Esophagus squamous epithelium (tissue), 4 donors: ENCODE results near the gene NUDT3.
"Not testable (repeated sequence)": the region's sequence is repeated elsewhere in the genome, so short reads cannot be mapped to it uniquely, and the experiment has no call there.

Experiments
- POLR2A ChIP-seq, 4 donors: fragments of 450-650 bp; IDR thresholded peaks; one replicate each; pipeline ENCODE4 v1.6.1; 2017; ENCODE audit warnings: antibody characterized with exemption in 4 of 4, mild to moderate bottlenecking in 4 of 4, moderate library complexity in 3 of 4
- TF ChIP-seq, protein P1 (sequence below), 6 experiments: fragments of 450-650 bp in 4 of 6; fragments of 200-600 bp in 2 of 6; sonication (generic) in 2 of 6; IDR thresholded peaks; one replicate each; pipeline ENCODE4 v1.5.1; 2016 to 2019; ENCODE audit warnings: antibody characterized with exemption in 6 of 6, mild to moderate bottlenecking in 4 of 6, moderate library complexity in 4 of 6

DNA sequence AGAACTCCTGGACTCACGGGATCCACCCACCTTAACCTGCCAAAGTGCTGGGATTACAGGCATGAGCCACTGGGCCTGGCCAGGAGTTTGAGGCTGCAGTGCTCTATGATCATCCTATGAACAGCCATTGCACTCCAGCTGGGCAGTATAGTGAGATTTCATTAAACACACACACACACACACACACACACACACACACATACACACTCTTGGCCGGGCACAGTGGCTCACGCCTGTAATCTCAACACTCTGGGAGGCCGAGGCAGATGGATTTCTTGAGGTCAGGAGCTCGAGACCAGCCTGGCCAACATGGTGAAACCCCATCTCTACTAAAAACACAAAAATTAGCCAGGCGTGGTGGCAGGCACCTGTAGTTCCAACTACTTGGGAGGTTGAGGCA lies 38.2 kb downstream of the NUDT3 start:
- TF ChIP-seq, protein P1, sequence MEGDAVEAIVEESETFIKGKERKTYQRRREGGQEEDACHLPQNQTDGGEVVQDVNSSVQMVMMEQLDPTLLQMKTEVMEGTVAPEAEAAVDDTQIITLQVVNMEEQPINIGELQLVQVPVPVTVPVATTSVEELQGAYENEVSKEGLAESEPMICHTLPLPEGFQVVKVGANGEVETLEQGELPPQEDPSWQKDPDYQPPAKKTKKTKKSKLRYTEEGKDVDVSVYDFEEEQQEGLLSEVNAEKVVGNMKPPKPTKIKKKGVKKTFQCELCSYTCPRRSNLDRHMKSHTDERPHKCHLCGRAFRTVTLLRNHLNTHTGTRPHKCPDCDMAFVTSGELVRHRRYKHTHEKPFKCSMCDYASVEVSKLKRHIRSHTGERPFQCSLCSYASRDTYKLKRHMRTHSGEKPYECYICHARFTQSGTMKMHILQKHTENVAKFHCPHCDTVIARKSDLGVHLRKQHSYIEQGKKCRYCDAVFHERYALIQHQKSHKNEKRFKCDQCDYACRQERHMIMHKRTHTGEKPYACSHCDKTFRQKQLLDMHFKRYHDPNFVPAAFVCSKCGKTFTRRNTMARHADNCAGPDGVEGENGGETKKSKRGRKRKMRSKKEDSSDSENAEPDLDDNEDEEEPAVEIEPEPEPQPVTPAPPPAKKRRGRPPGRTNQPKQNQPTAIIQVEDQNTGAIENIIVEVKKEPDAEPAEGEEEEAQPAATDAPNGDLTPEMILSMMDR (IDR thresholded peaks at IDR 0.05), result not testable (repeated sequence)
- not testable (repeated sequence) for TF ChIP-seq POLR2A (IDR thresholded peaks at IDR 0.05)
